Activated CD4-positive, alpha-beta T cell treated with anti-CD3 and anti-CD28 coated beads for 24 hours (primary cell): ENCODE data around the gene FBXL13.
"Not testable (repeated sequence)": the region's sequence is repeated elsewhere in the genome, so short reads cannot be mapped to it uniquely, and the experiment has no call there.

Experiments used
- DNase-seq, 2 donors: peaks; one replicate each; pipeline ENCODE4 v3.0.0-alpha.2; 2020; ENCODE audit warnings: low read depth in 2 of 2

Gene FBXL13

GRCh38 chr7:103074519-103075336 lies at the start of gene FBXL13, which contains the start of gene ARMC10:
FBXL13 (minus strand) TSS chr7:103074796.
ARMC10 (plus strand) TSS chr7:103075140; CDS start chr7:103075273, 133 bp downstream.
- peak; percentile 82 for DNase-seq

GRCh38 chr7:103123529-103123928 lies 48.9 kb upstream of the FBXL13 start:
- DNase-seq: no peak

- no peak for DNase-seq
Measured at GRCh38 chr7:103121641-103122040, 47.0 kb upstream of the FBXL13 start.

- DNase-seq: no peak
Measured at GRCh38 chr7:103120362-103120761, 45.8 kb upstream of the FBXL13 start.

GRCh38 chr7:103119791-103120291 lies 45.2 kb upstream of the FBXL13 start:
- DNase-seq: no peak

- no peak for DNase-seq
Measured at GRCh38 chr7:103117465-103117864, 42.9 kb upstream of the FBXL13 start.

- no peak for DNase-seq
Measured at GRCh38 chr7:103116991-103117390, 42.4 kb upstream of the FBXL13 start.

- no peak for DNase-seq
Measured at GRCh38 chr7:103116511-103116910, 41.9 kb upstream of the FBXL13 start.

GRCh38 chr7:103115771-103116170 lies 41.2 kb upstream of the FBXL13 start:
- no peak for DNase-seq

GRCh38 chr7:103114576-103115008 lies 40.0 kb upstream of the FBXL13 start:
- no peak for DNase-seq

- DNase-seq: no peak
Measured at GRCh38 chr7:103113164-103113563, 38.6 kb upstream of the FBXL13 start.

- not testable (repeated sequence) for DNase-seq
Measured at GRCh38 chr7:103106703-103107070, 32.1 kb upstream of the FBXL13 start.

- DNase-seq: no peak
Measured at GRCh38 chr7:103106005-103106702, 31.6 kb upstream of the FBXL13 start.

GRCh38 chr7:103101543-103101942 lies 26.9 kb upstream of the FBXL13 start:
- no peak for DNase-seq

GRCh38 chr7:103100348-103100747 lies 25.8 kb upstream of the FBXL13 start:
- no peak for DNase-seq

- no peak for DNase-seq
Measured at GRCh38 chr7:103097041-103097440, 22.4 kb upstream of the FBXL13 start.

GRCh38 chr7:103095558-103095957 lies 21.0 kb upstream of the FBXL13 start:
- not testable (repeated sequence) for DNase-seq

GRCh38 chr7:103094102-103094501 lies 19.5 kb upstream of the FBXL13 start:
- no peak for DNase-seq

- no peak for DNase-seq
Measured at GRCh38 chr7:103093429-103093828, 18.8 kb upstream of the FBXL13 start.

- DNase-seq: not testable (repeated sequence)
Measured at GRCh38 chr7:103092321-103092720, 17.7 kb upstream of the FBXL13 start.

GRCh38 chr7:103083210-103083609 lies 8.6 kb upstream of the FBXL13 start:
- no peak for DNase-seq

- no peak for DNase-seq
Measured at GRCh38 chr7:103082497-103082896, 7.9 kb upstream of the FBXL13 start.

GRCh38 chr7:103080923-103081322 lies 6.3 kb upstream of the FBXL13 start:
- no peak for DNase-seq
